NCI-H345 treated with DMSO at 0.1 percent for 48 hours (cell line): Measurements from ENCODE around the gene LRRC8A.
"Not testable (repeated sequence)": the region's sequence is repeated elsewhere in the genome, so short reads cannot be mapped to it uniquely, and the experiment has no call there.

Source experiments
- DNase-seq: peaks from one replicate; lab custom pipeline; 2025; ENCODE audit not compliant: unreplicated experiment; lab: John Stamatoyannopoulos, UW

Gene LRRC8A

DNA sequence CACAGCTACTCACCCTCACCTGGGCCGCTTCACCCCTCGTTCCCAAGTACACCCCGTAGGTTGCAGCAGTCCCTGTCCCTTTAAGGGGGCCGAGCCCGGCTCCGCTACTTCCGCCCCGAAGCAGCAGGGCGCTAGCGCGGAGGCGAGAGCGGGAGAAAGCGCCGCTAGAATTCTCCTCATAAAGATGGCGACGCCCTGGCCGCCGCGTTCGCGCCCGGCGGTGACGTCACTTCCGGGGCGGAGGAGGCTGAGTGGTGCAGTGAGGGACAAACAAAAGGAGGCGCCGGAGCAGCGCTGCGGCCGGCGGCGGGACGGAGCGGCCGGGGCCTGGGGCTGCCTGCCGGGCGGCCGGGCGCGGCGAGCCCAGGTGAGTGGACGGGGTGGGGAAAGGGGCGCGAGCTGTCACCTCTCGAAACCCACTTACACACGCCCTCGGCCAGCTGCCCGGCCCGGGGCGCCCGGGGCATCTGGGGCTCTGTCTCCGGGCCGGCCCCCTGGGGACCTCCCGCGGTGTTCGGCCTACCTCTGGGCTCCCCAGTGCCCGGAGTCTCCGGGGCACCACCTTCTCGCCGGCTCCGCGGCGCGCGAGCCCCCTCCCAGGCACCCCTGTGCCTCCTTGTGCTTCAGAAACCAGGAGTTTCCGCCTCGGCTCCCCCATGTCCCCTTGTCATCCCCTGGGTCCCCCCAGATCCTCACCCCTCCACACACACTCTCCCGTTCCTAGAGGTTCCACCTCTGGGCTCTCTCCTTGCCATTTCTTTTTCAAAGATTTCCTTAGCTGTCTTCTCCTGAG, at the start of gene LRRC8A, which contains the start of gene KYAT1:
Gene LRRC8A, plus strand, starts transcription at position 250 of the 793 bp plus-strand sequence. CDS start 25,032 bp downstream, outside the sequence.
Gene KYAT1, minus strand, starts transcription at position 67 of the 793 bp plus-strand sequence. CDS start 36,545 bp downstream, outside the sequence.
- DNase-seq, result peak; percentile 89

DNA sequence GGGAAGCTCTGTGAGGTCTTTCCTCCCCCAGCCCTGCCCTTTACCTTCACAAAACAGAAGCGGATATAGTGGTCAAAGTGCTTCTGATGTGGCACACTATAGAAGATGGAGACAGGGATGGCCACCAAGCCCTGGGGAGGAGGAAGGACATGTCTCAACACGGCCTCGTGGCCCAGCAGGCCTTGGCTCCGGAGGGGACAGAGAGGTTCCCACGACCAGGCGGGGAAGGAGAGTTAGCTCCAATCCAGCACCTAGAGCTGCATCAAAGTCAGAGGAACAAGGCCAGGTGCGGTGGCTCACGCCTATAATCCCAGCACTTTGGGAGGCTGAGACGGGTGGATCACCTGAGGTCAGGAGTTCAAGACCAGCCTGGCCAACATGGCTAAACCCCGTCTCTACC, 48.2 kb upstream of the LRRC8A start:
- no peak for DNase-seq

DNA sequence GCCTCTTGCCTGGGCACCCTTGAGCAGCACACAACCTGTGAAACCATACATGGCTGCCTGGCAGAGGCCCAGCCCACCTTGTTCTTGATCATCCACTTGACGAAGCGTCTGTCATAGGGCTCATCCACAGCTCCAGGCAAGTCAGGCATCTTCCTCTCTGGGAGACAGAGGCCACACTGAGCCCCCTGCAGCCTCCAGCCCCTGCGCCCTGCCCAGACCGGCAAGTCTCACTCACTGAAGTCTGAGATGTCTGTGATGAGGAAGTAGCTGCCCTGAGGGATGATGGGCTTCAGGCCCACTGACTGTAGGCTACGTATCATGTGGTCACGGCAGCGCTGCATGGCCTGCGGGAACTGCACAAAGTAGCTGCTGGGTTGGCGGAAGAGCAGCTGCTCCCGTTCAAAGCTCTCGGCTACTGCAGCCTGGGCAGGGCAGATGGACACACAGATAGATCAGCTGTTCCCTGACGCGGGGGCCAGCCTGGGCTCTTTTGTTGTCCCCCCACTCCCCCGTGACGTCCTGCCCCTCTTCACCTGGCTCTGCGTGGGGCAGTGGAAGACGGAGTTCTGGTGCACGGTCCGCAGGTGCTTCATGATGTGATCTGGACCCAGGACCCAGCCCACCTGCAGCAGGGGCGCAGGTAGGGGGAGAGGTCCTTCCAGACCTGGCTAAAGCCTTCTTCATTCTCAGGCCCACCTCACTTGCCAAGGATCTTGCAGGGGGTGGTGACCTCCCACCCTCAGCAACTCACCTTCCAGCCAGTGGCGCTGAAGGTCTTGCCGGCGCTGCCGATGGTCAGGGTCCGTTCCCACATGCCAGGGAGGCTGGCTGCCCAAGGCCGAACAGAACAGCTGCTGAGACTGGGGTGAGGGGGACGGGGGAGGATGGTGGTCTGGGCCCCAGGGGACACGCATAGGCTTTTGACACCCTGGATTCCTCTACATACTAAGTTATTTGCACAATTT, 46.4 kb upstream of the LRRC8A start:
- no peak for DNase-seq

DNA sequence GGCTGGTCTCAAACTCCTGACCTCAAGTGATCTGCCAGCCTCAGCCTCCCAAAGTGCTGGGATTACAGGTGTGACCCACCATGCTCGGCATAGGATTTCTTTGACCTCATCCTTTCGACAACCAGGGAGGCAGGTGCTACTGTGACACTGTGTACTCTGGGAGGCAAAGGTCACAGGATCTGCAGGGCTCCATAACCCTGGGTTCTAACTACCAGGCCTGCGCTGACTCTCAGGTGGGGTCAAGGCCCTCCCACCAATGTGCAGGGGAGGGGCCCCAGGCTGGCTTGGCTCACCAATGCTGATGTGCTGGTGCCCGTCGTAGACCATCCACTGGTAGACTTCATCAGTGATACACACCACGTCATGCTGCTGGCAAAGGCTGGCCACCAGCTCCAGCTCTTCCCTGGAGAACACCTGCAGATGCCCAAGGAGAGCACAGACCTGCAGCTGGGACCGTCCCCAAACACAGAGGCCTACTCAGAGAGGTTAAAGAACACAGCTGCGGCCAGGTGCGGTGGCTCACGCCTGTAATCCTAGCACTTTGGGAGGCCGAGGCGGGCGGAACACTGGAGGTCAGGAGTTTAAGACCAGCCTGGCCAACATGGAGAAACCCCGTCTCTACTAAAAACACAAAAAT, 45.3 kb upstream of the LRRC8A start:
- no peak for DNase-seq

DNA sequence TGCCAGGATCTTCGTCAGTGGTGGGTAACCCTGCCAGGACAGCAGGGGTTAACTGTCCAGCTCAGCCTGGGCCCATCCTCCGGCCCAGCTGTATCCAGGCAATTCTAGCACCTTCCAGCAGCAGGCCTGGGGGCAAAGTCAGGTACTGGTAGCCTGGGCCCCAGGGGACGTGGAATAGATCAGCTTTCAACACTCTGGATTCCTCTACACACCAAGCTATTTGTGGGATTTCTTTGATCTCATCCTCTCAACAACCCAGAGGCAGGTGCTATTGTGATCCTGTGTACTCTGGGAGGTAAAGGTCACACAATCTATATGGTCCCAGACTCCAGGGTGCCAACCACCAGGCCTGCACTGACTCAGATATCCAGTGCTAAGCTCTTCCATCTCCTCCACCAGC, 43.6 kb upstream of the LRRC8A start:
- no peak for DNase-seq

DNA sequence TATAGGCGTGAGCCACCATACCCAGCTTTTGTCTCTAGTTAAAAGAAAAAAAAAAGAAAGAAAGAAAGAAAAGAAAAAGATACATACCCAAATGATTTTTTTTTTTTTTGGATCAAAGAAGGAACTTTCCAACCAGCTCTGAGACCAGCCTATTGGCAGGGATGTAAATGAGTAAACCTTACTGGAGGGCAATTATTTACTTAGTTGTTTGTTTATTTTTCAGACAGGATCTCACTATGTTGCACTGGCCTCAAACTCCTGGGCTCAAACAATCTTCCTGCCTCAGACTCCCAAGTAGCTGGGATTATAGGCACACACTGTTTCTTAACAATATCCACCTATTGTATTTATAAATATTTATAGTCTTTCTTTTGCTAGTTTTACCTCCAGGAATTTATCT, 41.4 kb upstream of the LRRC8A start:
- DNase-seq, result no peak

DNA sequence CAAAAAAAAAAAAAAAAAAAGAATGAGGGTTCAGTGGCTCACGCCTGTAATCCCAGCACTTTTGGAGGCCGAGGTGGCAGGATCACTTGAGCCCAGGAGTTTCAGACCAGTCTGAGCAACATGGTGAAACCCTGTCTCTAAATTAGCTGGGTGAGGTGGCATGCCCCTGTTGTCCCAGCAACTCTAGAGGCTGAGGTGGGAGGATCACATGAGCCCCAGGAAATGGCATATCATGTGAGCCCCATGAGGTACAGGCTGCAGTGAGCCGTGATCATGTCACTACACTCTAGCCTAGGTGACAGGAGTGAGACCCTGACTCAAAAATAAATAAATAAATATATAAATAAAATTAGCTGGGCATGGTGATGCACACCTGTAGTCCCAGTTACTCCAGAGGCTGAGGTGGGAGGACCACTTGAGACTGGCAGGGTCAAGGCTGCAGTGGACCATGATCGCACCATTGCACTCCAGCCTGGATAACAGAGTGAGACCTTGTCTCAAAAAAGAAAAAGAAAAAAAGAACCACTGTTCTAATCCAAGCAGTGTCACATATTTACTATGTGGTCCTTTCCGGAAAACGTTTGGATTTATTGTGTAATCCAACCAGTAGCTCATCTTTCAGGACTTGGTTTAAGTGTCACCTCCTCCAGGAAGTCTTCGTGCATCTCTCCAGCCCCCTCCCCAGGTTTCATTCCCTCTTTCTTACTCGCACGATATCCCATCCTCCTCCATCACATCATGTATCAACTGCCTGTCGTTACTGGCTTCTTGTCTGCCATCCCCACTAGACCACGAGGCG, 40.0 kb upstream of the LRRC8A start:
- DNase-seq, result no peak

DNA sequence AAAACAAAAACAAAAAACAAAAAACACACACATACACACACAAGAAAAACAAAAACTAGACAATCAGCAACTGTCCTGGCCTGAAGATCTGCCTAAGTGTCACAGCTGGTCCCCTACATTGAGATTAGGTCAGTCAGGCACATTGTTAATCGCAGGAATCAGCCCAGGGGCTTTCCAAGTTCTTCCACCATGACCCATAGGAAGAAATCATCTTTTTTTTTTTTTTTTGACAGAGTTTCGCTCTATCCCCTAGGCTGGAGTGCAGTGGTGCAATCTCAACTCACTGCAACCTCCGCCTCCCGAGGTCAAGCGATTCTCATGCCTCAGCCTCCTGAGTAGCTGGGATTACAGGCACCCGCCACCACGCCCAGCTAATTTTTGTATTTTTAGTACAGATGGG, 38.8 kb upstream of the LRRC8A start:
- not testable (repeated sequence) for DNase-seq

DNA sequence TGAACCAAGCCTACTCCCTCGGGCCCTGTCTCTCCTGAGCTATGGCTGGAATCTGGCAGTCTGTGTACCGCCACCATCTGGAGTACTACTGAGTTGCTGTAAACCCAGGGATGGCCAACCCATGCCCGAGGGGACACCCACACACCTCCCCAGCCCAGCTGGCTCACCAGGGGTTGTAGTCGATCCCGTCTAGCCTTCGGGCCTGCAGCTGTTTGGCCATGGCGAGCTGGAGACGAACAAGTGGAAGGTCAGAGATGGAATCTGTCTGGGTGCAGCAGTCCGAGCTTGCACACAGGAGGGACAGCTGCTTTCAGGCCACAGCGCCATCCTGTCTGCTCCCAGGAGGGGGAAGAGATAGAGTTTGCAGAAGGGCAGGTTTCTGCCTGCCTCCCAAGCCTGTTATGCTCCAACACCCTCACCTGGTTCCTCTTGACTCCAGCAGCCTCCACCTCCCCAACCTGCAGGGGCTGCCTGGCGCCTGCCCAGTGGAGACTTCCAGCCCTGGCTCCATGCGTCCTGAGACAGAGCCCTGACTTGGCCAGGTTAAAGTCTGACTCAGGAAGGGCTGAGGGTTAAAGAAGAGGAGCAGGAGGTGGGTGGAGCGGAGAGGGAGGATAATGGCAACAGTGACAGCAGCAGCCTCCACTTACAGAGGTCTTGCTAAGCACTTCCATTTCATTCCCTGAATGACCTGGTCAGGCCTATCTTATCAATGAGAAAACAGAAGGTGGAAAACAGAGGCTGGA, 36.6 kb upstream of the LRRC8A start:
- peak; percentile 81 for DNase-seq

DNA sequence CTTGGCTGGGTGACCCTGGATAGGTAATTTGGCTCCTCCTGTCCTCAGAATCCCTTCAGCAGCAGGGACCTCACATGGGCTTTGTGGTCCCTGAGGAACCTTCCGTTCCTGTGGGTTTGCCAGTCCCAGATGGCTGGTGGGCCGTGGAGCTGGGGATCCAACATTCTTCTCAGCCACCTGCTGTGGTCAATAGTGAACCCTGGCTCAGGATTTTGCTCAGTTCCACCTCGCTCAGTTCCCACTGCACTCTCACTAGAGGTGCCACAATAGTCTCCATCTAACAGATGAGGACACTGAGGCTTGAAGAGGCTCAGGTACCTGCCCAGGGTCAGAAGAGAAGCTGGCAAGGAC, 35.3 kb upstream of the LRRC8A start:
- DNase-seq, result no peak

DNA sequence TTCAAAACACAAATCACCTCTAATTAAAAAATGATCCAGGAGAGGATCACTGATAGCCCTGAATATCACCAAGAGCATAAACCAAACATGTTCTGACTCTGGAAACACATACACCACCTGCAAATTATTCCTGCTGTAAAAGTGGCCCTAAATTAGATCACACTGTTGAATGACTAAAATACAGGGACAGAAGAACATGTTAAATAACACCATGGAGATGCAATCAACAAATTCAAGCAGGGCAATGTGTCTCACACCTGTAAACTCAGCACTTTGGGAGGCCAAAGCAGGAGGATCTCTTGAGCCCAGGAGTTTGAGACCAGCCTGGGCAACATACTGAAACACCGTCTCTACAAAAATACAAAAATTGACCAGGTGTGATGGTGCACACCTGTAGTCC, 34.1 kb upstream of the LRRC8A start:
- DNase-seq, result no peak

DNA sequence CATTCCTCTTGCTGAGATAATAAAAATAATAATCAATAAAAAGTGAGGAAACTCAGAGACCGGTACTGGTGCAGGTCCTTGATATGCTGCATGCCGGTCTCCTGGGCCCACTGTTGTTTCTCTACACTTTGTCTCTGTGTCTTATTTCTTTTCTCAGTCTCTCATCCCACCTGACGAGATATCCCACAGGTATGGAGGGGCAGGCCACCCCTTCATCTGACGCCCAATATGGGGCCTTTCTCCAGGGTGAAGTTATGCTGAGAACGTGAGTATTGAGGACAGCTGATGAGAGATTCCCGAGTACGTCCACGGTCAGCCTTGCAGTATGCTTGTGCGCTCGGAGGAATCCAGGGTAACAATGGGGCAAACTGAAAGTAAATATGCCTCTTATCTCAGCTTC, 30.9 kb upstream of the LRRC8A start:
- not testable (repeated sequence) for DNase-seq

DNA sequence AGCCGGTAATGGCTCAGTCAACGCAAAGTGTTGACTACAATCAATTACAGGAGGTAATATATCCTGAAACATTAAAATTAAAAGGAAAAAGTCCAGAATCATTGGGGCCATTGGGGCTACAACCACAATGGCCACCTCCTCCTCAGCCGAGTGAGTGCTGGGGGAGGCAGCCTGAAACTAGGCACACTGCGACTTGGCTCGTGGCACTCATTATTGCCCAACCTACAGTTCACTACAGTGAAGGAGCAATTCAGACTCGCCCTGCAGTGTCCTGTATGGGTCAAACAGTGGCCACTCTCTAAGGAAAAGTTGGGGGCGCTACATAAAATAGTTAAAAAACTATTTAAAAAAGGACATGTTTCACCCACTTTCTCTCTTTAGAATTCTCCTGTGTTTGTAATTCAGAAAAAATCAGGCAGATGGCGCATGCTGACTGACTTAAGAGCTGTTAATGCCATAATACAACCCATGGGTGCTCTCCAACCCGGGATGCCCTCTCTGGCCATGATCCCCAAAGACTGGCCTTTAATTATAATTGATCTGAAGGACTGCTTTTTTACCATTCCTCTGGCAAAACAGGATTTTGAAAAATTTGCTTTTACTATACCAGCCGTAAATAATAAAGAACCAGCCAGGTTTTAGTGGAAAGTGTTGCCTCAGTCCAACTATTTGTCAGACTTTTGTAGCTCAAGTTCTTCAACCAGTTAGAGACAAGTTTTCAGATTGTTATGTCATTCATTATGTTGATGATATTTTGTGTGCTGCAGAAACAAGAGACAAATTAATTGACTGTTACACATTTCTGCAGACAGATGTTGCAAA, 29.9 kb upstream of the LRRC8A start:
- DNase-seq, result not testable (repeated sequence)

DNA sequence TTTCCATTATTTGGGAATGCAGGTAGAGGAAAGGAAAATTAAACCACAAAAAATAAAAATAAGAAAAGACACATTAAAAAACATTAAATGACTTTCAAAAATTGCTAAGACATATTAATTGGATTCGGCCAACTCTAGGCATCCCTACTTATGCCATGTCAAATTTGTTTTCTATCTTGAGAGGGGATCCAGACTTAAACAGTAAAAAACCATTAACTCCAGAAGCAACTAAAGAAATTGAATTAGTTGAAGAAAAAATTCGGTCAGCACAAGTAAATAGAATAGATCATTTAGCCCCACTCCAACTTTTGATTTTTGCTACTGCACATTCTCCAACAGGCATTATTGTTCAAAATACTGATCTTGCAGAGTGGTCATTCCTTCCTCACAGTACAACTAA, 29.3 kb upstream of the LRRC8A start:
- DNase-seq, result not testable (repeated sequence)

DNA sequence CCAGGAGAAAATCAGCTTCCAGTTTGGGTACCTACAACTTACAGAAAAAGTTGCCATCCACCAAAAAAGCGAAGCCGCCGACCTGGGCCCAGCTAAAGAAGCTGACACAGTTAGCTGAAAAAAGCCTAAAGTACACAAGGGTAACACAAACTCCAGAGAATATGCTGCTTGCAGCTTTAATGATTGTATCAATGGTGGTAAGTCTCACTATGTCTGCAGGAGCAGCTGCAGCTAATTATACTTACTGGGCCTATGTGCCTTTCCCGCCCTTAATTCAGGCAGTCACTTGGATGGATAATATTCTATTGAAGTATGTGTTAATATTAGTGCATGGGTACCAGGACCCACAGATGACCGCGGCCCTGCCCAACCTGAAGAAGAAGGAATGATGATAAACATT, 27.5 kb upstream of the LRRC8A start:
- DNase-seq, result not testable (repeated sequence)

DNA sequence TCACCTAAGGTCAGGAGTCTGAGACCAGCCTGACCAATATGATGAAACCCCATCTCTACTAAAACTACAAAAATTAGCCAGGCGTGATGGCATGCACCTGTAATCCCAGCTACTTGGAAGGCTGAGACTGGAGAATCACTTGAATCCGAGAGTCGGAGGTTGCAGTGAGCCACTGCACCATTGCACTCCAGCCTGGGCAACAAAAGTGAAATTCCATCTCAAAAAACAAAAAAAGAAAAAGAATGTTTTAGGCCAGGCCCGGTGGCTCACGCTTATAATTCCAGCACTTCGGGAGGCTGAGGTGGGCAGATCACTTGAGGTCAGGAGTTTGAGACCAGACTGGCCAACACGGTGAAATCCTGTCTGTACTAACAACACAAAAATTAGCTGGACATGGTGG, 23.5 kb upstream of the LRRC8A start:
- DNase-seq, result not testable (repeated sequence)

DNA sequence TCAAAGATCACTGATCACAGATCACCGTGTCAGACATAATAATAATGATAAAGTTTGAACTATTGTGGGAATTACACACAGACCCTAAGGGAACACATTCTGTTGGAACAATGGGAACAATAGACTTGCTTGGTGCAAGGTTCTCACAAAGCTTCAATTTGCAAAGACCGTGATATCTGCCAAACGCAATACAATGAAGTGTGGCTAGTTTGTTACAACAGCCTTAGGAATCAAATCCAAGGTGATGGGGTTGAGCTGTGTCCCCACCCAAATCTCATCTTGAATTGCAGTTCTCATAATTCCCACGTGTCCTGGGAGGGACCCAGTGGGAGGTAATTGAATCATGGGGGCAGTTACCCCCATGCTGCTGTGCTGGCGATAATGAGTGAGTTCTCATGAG, 21.0 kb upstream of the LRRC8A start:
- no peak for DNase-seq

DNA sequence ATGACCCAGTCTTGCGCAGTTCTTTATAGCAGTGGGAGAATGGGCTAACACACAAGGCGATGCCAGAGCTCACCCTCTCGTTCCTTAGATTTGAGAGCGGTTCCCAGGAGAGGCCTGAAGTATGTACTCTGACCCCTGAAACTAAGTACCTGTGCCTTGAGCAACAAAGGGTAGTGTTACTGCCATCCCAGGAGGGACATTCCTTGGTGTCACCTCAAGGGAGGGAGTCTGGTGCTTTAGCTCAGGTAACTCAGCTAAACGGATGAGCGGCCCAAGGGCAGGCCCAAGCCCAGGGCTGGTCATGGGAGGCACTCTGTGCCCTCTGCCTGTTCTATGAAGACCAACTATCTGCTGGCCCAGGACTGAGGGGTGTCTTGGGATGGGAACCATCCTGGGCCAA, 20.4 kb upstream of the LRRC8A start:
- no peak for DNase-seq

DNA sequence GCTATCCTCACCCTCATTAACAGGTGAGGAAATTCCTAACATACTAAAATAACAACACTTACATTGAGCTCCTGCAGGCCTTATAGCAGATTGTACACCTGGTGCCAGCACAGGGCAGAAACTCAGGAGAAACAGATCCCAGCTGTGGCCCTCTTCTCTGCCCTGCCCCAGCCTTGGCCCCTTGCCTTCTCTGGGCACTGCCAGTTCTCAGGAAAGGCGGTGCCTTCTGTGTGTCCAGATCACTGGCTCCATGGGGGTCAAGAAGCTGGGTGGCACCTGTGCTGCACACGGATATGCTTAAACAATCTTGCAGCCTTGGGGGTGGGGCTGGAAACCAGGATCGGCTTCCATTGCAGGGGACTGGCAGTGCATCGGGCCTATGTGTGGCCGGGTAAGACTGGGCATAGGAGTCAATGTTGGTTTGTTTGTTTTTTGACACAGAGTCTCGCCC, 19.5 kb upstream of the LRRC8A start:
- DNase-seq, result no peak
